Fibroblast of skin of back (primary cell): ENCODE measurements around the gene ZBTB25.
A peak's percentile ranks its signal among the peaks of the same experiment; 100 is the strongest.

Experiments used
- DNase-seq: peaks from one replicate; pipeline ENCODE4 v3.0.0-alpha.2; 2013

Gene ZBTB25

GRCh38 chr14:64475585-64476273, 27.9 kb downstream of the ZBTB25 start:
- no peak for DNase-seq

GRCh38 chr14:64474698-64475097, 28.9 kb downstream of the ZBTB25 start:
- no peak for DNase-seq

- no peak for DNase-seq
These were observed 29.6 kb downstream of the ZBTB25 start for GRCh38 chr14:64474041-64474440.

GRCh38 chr14:64468451-64468850, 35.2 kb downstream of the ZBTB25 start:
- DNase-seq: no peak

GRCh38 chr14:64467566-64467965, 36.1 kb downstream of the ZBTB25 start:
- no peak for DNase-seq

GRCh38 chr14:64467101-64467500, 36.5 kb downstream of the ZBTB25 start:
- DNase-seq: no peak

- peak; percentile 64 for DNase-seq
These were observed 37.6 kb downstream of the ZBTB25 start for GRCh38 chr14:64465831-64466554.

GRCh38 chr14:64465191-64465822, 38.3 kb downstream of the ZBTB25 start, which contains the start of gene AKAP5:
AKAP5 (plus strand) TSS chr14:64465499; CDS start chr14:64468395, 2,896 bp downstream.
- peak; percentile 42 for DNase-seq

- no peak for DNase-seq
These were observed 39.0 kb downstream of the ZBTB25 start for GRCh38 chr14:64464651-64465050.

- no peak for DNase-seq
These were observed 39.8 kb downstream of the ZBTB25 start for GRCh38 chr14:64463873-64464272.

- no peak for DNase-seq
These were observed 40.4 kb downstream of the ZBTB25 start for GRCh38 chr14:64463195-64463594.

GRCh38 chr14:64461221-64461620, 42.4 kb downstream of the ZBTB25 start:
- no peak for DNase-seq

GRCh38 chr14:64459405-64460136, 44.1 kb downstream of the ZBTB25 start:
- no peak for DNase-seq

- DNase-seq: no peak
These were observed 49.0 kb downstream of the ZBTB25 start for GRCh38 chr14:64454671-64455070.

- DNase-seq: no peak
These were observed 53.4 kb downstream of the ZBTB25 start for GRCh38 chr14:64450255-64450654.

- DNase-seq: peak; percentile 34
These were observed 55.6 kb downstream of the ZBTB25 start for GRCh38 chr14:64447876-64448670.

GRCh38 chr14:64444984-64445845, 58.4 kb downstream of the ZBTB25 start:
- peak; percentile 92 for DNase-seq

- DNase-seq: no peak
These were observed 59.5 kb downstream of the ZBTB25 start for GRCh38 chr14:64444140-64444539.

GRCh38 chr14:64442300-64442988, 61.2 kb downstream of the ZBTB25 start:
- DNase-seq: no peak

- peak; percentile 27 for DNase-seq
These were observed 63.1 kb downstream of the ZBTB25 start for GRCh38 chr14:64440494-64440893.
